Brain microvascular endothelial cell (primary cell): ENCODE data around the gene DCXR.
A peak's percentile ranks its signal among the peaks of the same experiment; 100 is the strongest.

Source experiments
- DNase-seq: peaks from one replicate; pipeline ENCODE4 v3.0.0-alpha.2; 2020
- H3K27ac ChIP-seq: fragments of 250-450 bp; sonication (Bioruptor Pico); 2 replicates; pipeline ENCODE4 v1.5.1; 2020; ENCODE audit warnings: mild to moderate bottlenecking, moderate library complexity
- H3K27me3 ChIP-seq: fragments of 250-450 bp; sonication (Bioruptor Pico); replicated peaks from 2 replicates; pipeline ENCODE4 v1.5.1; 2020; ENCODE audit warnings: mild to moderate bottlenecking
- H3K36me3 ChIP-seq: fragments of 250-450 bp; sonication (Bioruptor Pico); replicated peaks from 2 replicates; pipeline ENCODE4 v1.5.1; 2020; ENCODE audit warnings: mild to moderate bottlenecking
- H3K4me3 ChIP-seq: 2 replicates; pipeline ENCODE4 v1.5.1; 2011; ENCODE audit warnings: low read depth, mild to moderate bottlenecking, control low read depth, low read length, moderate library complexity
- CTCF ChIP-seq: IDR thresholded peaks from 2 replicates; pipeline ENCODE4 v1.5.1; 2011; ENCODE audit warnings: low read depth, mild to moderate bottlenecking, moderate library complexity, low read length, control low read depth, inconsistent platforms; ENCODE audit errors: missing control alignments
- in situ Hi-C: cut with HindIII; loops from 2 replicates; pipeline ENCODE4 v1.10.0; 2017; ENCODE audit warnings: low sequenced_read_pairs, low pct_ligation_motif_present

Gene DCXR

DNA sequence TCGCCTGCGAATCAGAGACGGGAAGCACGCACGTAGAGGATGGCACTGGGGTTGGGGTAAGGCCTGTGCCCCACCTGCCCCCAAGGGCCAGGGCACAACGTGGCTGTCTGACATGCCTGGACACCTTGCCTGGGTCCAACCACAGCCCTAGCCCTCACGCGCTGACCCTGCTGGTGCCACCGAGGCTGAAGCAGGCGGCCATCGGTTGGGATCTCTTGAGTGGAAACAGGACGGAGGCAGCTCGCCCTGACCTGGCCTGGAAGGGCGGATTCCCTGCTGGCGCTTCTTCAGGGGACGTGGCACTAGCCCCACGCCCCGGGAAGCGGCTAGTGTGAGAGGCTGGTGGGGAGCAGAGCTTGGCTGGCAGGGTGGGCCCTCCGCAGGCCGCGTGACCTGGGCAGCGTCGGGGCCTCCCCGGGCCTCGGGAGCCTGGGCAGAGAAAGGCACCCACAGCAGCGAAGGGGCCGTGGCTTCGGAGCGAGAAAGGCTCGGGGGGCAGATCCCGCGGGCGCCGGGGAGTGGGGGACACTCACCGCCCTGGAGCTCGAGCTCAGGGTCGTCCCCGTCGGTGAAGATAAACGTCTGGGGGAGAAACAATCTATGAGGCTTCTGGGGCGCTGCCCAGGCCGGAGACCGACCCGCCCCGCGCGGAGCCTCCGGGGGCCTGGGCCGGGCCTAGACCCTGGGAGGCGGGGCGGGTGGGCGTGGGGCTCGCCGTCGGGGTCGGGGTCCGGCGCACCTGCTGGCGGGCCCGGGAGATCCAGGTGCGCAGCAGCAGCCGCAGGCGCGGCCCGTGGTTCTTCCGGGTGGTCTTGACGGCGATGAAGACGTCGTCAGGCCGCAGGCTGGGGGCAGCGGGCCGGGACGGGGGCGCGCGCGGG lies 13.5 kb upstream of the DCXR start:
- H3K27me3 ChIP-seq: no peaks in the 10 kb centered on the region
- DNase-seq: no peak
- H3K36me3 ChIP-seq: peaks cover 31% of the 10 kb centered on the region
- H3K4me3 ChIP-seq: peak overlapping the region; percentile 77
- in situ Hi-C loops: no loop called here
- TF ChIP-seq CTCF: no peak
- peak overlapping the region; percentile 21 for H3K27ac ChIP-seq

- Histone ChIP-seq H3K4me3 (peak overlapping the region; percentile 77), H3K36me3 (peaks cover 25% of the 10 kb centered on the region), H3K27me3 (no peaks in the 10 kb centered on the region), H3K27ac (no peak overlapping the region)
- in situ Hi-C loops: no loop called here
- no peak for TF ChIP-seq CTCF
- DNase-seq: no peak
These were observed 12.8 kb upstream of the DCXR start for GRCh38 chr17:82050152-82050760.

DNA sequence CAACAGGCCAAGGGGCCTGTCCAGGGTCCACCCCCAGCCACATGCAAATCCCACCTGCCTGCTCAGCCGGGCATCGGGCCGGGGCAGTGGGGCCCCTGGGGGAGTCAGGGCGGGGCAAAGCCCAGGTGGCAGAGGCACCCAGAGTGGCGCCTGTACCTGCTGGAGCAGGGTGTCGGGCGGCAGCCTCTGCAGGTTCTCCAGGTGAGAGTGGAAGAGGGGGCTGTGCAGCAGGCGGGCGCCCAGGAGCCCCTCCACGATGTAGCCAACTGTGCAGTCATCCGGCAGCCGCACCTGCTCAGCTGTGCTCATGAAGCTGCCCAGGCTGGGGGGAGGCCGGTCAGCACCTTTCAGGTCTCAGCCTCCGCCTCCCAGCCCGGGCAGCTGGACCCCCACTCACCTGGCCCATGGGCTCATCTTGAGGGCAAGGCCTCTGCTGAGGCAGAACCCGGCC lies 12.0 kb upstream of the DCXR start:
- H3K27me3 ChIP-seq: no peaks in the 10 kb centered on the region
- TF ChIP-seq CTCF: no peak
- peaks cover 18% of the 10 kb centered on the region for H3K36me3 ChIP-seq
- no peak overlapping the region for H3K4me3 ChIP-seq
- no peak for DNase-seq
- in situ Hi-C loops: no loop called here
- H3K27ac ChIP-seq: no peak overlapping the region

- no peak overlapping the region for H3K27ac ChIP-seq
- H3K36me3 ChIP-seq: peaks cover 14% of the 10 kb centered on the region
- H3K27me3 ChIP-seq: no peaks in the 10 kb centered on the region
- H3K4me3 ChIP-seq: no peak overlapping the region
- TF ChIP-seq CTCF: no peak
- in situ Hi-C loops: no loop called here
- no peak for DNase-seq
These were observed 11.6 kb upstream of the DCXR start for GRCh38 chr17:82049106-82049505.

DNA sequence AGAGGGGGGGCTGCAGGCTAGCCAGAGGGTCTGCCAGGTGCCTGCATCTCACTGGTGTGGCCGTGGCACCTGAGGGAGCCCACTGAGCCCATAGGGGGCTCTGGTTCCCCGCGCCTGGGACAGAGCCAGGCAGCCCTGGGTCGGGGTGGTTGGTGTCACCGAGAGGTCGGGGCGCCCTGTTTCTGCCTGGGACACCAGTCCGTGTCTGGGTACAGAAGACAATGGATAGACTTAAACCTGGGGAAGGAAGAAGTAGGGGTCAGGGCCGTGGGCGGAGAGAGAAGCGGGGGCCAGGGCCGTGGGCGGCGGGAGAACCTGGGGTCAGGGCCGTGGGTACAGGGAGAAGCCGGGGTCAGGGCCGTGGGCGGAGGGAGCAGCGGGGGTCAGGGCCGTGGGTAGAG lies 11.1 kb upstream of the DCXR start:
- in situ Hi-C loops: no loop called here
- Histone ChIP-seq H3K4me3 (no peak overlapping the region), H3K27me3 (no peaks in the 10 kb centered on the region), H3K27ac (no peak overlapping the region), H3K36me3 (peaks cover 8% of the 10 kb centered on the region)
- no peak for DNase-seq
- TF ChIP-seq CTCF: no peak
